OCI-LY3 (cell line): ENCODE data around the gene MXRA5.

Source experiments
- H2AFZ ChIP-seq: fragments of 200-600, 300-600 bp; shearing (Covaris generic); 2 replicates; pipeline ENCODE4 v1.6.0; 2014; ENCODE audit warnings: antibody characterized with exemption, low read depth, low read length
- H3K27ac ChIP-seq: fragments of 200-600, 300-600 bp; sonication (generic); 2 replicates; pipeline ENCODE4 v1.5.1; 2014; ENCODE audit warnings: mild to moderate bottlenecking, low read length, moderate library complexity, mixed read lengths
- H3K27me3 ChIP-seq: fragments of 200-600, 300-600 bp; sonication (generic); 2 replicates; pipeline ENCODE4 v1.6.1; 2014; ENCODE audit warnings: low read depth, low read length, mixed read lengths
- H3K36me3 ChIP-seq: fragments of 200-600, 300-600 bp; sonication (generic); replicated peaks from 2 replicates; pipeline ENCODE3; 2014; ENCODE audit warnings: low read depth, low read length, mixed read lengths
- H3K4me1 ChIP-seq: fragments of 300-600, 200-600 bp; sonication (generic); 2 replicates; pipeline ENCODE4 v1.6.1; 2014; ENCODE audit warnings: low read length, mixed read lengths
- H3K4me2 ChIP-seq: fragments of 200-600, 300-600 bp; sonication (generic); 2 replicates; pipeline ENCODE4 v1.6.1; 2014; ENCODE audit warnings: low read length, mixed read lengths
- H3K4me3 ChIP-seq: fragments of 300-600, 200-600 bp; sonication (generic); 2 replicates; pipeline ENCODE4 v1.5.1; 2014; ENCODE audit warnings: antibody characterized with exemption, mild to moderate bottlenecking, low read length, moderate library complexity
- H3K79me2 ChIP-seq: fragments of 300-600, 200-600 bp; shearing (Covaris generic); 2 replicates; pipeline ENCODE4 v1.6.1; 2014; ENCODE audit warnings: mild to moderate bottlenecking, low read length, mixed read lengths
- H3K9ac ChIP-seq: fragments of 300-600, 200-600 bp; shearing (Covaris generic); 2 replicates; pipeline ENCODE4 v1.6.0; 2014; ENCODE audit warnings: mild to moderate bottlenecking, low read length, moderate library complexity
- H3K9me3 ChIP-seq: fragments of 200-600, 300-600 bp; shearing (Covaris generic); 2 replicates; pipeline ENCODE4 v1.6.1; 2014; ENCODE audit warnings: low read length, mixed read lengths; ENCODE audit not compliant: insufficient read depth
- H4K20me1 ChIP-seq: fragments of 200-600, 300-600 bp; sonication (generic); 2 replicates; pipeline ENCODE4 v1.6.1; 2016; ENCODE audit warnings: low read length, mixed read lengths; ENCODE audit not compliant: insufficient read depth
- CTCF ChIP-seq: fragments of 200-600, 300-600 bp; sonication (generic); IDR thresholded peaks from 2 replicates; pipeline ENCODE4 v1.5.1; 2014; ENCODE audit warnings: antibody characterized with exemption, low read length, low read depth
- EZH2phosphoT487 ChIP-seq: fragments of 200-600 bp; shearing (Covaris generic); IDR thresholded peaks from 2 replicates; pipeline ENCODE4 v1.6.1; 2018; ENCODE audit warnings: antibody characterized with exemption, mixed run types, low read depth

Gene MXRA5

GRCh38 chrX:3388457-3388856 lies 42.0 kb upstream of the MXRA5 start:
- H3K4me3 ChIP-seq: no peak overlapping the region
- H3K36me3 ChIP-seq: no peaks in the 10 kb centered on the region
- H3K9ac ChIP-seq: no peak overlapping the region
- H3K4me1 ChIP-seq: no peaks in the 10 kb centered on the region
- no peak overlapping the region for H3K27ac ChIP-seq
- no peaks in the 10 kb centered on the region for H3K79me2 ChIP-seq
- no peaks in the 10 kb centered on the region for H3K27me3 ChIP-seq
- no peak overlapping the region for H3K4me2 ChIP-seq
- no peak for TF ChIP-seq CTCF
- TF ChIP-seq EZH2phosphoT487: no peak
- no peak overlapping the region for H2AFZ ChIP-seq
- H3K9me3 ChIP-seq: no peaks in the 10 kb centered on the region
- H4K20me1 ChIP-seq: no peaks in the 10 kb centered on the region

- no peaks in the 10 kb centered on the region for H3K9me3 ChIP-seq
- no peak overlapping the region for H3K4me3 ChIP-seq
- H3K9ac ChIP-seq: no peak overlapping the region
- no peaks in the 10 kb centered on the region for H3K4me1 ChIP-seq
- no peak overlapping the region for H3K27ac ChIP-seq
- no peaks in the 10 kb centered on the region for H3K27me3 ChIP-seq
- H2AFZ ChIP-seq: no peak overlapping the region
- H4K20me1 ChIP-seq: no peaks in the 10 kb centered on the region
- no peak overlapping the region for H3K4me2 ChIP-seq
- H3K36me3 ChIP-seq: no peaks in the 10 kb centered on the region
- no peaks in the 10 kb centered on the region for H3K79me2 ChIP-seq
- no peak for TF ChIP-seq CTCF
- no peak for TF ChIP-seq EZH2phosphoT487
These were observed 37.9 kb upstream of the MXRA5 start for GRCh38 chrX:3384327-3384726.

DNA sequence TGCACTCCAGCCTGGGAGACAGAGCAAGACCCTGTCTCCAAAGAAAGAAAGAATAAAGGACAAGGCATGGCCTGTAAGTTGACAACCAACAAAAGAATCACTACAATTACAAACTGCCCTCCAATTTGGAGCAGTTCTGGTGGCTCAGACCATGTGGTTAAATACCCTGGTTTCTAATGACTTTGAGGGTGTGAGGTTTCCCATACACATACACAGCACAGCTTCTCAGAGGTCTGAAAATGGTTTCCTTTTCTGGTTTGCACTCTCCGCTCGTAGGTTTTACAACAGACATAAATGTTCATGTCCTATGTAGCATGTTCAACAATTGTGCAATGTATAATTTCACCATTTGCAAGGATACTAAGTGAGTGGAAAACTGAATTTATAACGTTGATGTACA lies 34.2 kb upstream of the MXRA5 start:
- Histone ChIP-seq H3K4me3 (no peak overlapping the region), H3K9me3 (no peaks in the 10 kb centered on the region), H3K4me2 (no peak overlapping the region), H4K20me1 (no peaks in the 10 kb centered on the region), H3K36me3 (no peaks in the 10 kb centered on the region), H3K9ac (no peak overlapping the region), H3K27me3 (no peaks in the 10 kb centered on the region), H3K4me1 (no peaks in the 10 kb centered on the region), H3K79me2 (no peaks in the 10 kb centered on the region), H2AFZ (no peak overlapping the region), H3K27ac (no peak overlapping the region)
- TF ChIP-seq CTCF (no peak), EZH2phosphoT487 (no peak)

DNA sequence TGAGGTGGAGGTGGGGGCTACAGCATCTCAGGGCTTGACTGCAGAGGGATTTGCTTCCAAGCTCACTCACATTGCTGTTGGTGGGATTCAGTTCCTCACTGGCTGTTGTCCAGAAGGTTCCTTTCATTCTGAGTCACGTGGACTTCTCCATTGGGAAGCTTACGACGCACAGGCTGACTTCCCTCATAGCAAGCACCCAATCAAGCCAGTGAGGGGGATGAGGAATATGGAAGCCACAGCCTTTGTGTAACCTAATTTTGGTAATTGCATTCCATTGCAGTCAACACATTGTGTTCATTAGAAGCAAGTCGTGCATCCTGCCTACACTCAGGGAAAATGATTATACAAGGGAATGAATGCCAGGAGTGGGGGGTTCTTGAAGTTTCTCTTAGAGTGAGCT lies 32.7 kb upstream of the MXRA5 start:
- Histone ChIP-seq H3K27me3 (no peaks in the 10 kb centered on the region), H3K9me3 (no peaks in the 10 kb centered on the region), H3K4me2 (no peak overlapping the region), H2AFZ (no peak overlapping the region), H3K4me3 (no peak overlapping the region), H4K20me1 (no peaks in the 10 kb centered on the region), H3K79me2 (no peaks in the 10 kb centered on the region), H3K4me1 (no peaks in the 10 kb centered on the region), H3K36me3 (no peaks in the 10 kb centered on the region), H3K27ac (no peak overlapping the region), H3K9ac (no peak overlapping the region)
- TF ChIP-seq CTCF (no peak), EZH2phosphoT487 (no peak)
